Stimulated activated CD8-positive, alpha-beta memory T cell treated with anti-CD3 and anti-CD28 coated beads, Interleukin-15, amount 100 ng/mL, for 1 hour (primary cell): ENCODE data around the gene PRAMEF2.
"Not testable (repeated sequence)": the region's sequence is repeated elsewhere in the genome, so short reads cannot be mapped to it uniquely, and the experiment has no call there.

Source experiments
- DNase-seq: peaks from one replicate; pipeline ENCODE4 v3.0.0-alpha.2; 2020; ENCODE audit warnings: low read depth

The PRAMEF2 gene

GRCh38 chr1:12856786-12857185, at the start of gene PRAMEF2:
PRAMEF2 (plus strand) TSS chr1:12857086; CDS start chr1:12859010, 1,924 bp downstream.
- DNase-seq: not testable (repeated sequence)

GRCh38 chr1:12809933-12810332, 47.0 kb upstream of the PRAMEF2 start:
- no peak for DNase-seq

GRCh38 chr1:12810691-12811408, 46.0 kb upstream of the PRAMEF2 start:
- DNase-seq: no peak

DNA sequence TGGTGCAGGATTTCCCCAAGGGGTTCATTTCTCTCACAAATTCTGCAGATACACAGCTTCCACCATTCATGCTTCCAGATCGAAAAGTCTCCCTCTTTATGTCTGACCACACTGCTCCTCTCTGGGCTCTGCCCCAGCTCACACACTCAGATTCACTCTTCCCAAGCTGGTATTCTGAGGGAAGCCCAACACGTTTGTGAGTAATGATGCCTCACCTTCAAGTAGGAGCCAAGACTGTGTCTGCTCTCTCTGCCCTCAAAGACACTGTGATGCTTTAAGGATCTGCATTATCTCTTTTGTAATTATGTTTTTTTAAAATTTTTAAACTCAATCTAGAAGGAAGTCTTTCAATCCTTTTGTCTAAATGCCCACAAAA, 45.5 kb upstream of the PRAMEF2 start:
- DNase-seq: no peak

GRCh38 chr1:12819061-12819460, 37.8 kb upstream of the PRAMEF2 start:
- DNase-seq: not testable (repeated sequence)

DNA sequence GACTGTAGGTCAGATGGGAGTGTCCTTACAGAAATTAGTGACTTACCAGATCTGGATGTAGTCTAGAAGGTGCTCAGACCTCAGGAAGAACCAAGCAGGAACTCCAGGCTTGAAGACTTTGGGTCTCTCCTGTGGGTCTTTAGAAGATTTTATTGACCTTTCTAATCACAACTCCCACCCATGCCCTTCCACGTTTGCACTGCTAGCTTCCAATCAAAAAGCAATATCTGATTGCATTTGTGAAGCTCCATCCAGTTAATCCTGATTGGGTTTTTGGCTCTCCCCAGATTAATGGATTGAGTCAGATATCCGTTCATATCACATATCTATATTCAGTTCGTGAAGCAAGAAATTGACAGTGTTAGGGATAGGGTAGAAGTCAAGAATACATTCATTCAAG, 25.6 kb upstream of the PRAMEF2 start, which contains the start of gene PRAMEF11:
Gene PRAMEF11 (minus strand): TSS at position 101 of the 400 bp plus-strand sequence. CDS start 2,621 bp downstream, outside the sequence.
- not testable (repeated sequence) for DNase-seq

GRCh38 chr1:12833251-12833650, 23.6 kb upstream of the PRAMEF2 start:
- not testable (repeated sequence) for DNase-seq

GRCh38 chr1:12848620-12849019, 8.3 kb upstream of the PRAMEF2 start, which contains the start of gene HNRNPCL1:
HNRNPCL1 (minus strand) TSS chr1:12848720; CDS start chr1:12848289, 431 bp downstream.
- not testable (repeated sequence) for DNase-seq

DNA sequence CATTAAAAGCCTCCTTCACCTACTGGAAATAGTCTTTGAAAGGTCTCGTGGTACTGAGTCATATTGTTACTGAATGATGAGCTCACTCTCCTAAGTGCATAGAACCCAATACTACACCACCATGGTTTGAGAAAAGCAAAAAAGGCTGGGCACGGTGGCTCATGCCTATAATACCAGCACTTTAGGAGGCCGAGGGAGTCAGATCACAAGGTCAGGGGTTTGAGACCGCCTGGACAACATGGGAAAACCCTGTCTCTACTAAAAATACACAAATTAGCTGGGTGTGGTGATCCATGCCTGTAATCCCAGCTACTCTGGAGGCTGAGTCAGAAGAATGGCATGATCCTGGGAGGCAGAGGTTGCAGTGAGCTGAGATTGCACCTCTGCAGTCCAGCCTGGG, 5.1 kb upstream of the PRAMEF2 start:
- no peak for DNase-seq

GRCh38 chr1:12863131-12863880, 6.4 kb downstream of the PRAMEF2 start:
- not testable (repeated sequence) for DNase-seq

DNA sequence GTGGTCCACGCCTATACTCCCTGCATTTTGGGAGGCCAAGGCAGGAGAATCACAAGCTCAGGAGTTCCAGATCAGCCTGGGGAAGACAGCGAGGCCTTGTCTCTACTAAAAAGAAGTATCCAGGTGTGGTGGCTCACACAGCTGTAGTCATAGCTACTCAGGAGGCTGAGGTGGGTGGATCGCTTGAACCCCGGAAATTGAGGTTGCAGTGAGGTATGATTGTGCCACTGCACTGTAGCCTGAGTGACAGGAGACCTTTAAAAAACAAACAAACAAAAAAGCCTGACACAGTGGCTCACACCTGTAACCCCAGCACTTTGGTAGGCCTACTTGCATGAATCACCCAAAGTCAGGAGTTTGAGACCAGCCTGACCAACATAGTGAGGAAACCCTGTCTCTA, 21.6 kb downstream of the PRAMEF2 start:
- not testable (repeated sequence) for DNase-seq

GRCh38 chr1:12886101-12886500, 29.2 kb downstream of the PRAMEF2 start, which contains the start of gene PRAMEF4:
PRAMEF4 (minus strand) TSS chr1:12886201; CDS start chr1:12883394, 2,807 bp downstream.
- not testable (repeated sequence) for DNase-seq

GRCh38 chr1:12898170-12898569, 41.3 kb downstream of the PRAMEF2 start, which contains the start of gene PRAMEF10:
PRAMEF10 (minus strand) TSS chr1:12898270; CDS start chr1:12895847, 2,423 bp downstream.
- not testable (repeated sequence) for DNase-seq

DNA sequence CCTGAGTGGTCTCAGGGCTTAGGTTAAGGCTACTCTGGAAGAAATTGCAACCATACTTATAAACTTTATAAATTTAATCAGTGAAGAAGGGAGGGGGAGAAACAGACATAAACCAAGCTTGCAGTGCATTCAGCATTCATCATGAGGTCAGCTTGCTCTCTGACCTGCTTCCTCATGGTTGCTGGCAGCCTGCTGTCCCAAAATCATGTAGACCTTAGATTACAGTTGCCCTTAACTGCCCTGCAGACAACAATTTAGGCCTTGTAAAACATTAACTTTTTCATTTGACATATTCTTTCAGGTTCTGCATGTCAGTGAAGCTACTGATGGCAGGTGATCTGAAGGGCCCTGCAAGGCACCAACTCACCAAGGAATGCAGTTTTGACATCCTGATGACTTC, 42.3 kb downstream of the PRAMEF2 start:
- DNase-seq: not testable (repeated sequence)

- DNase-seq: not testable (repeated sequence)
Measured at GRCh38 chr1:12903793-12904572, 47.1 kb downstream of the PRAMEF2 start.
